Stimulated activated naive CD4-positive, alpha-beta T cell treated with Interleukin-2 at 50 U/mL for 16 hours (primary cell): ENCODE measurements around the gene PTPRD.
"Not testable (repeated sequence)": the region's sequence is repeated elsewhere in the genome, so short reads cannot be mapped to it uniquely, and the experiment has no call there.

Experiments
- DNase-seq: peaks from one replicate; lab custom pipeline; 2025; lab: John Stamatoyannopoulos, UW

The PTPRD gene

DNA sequence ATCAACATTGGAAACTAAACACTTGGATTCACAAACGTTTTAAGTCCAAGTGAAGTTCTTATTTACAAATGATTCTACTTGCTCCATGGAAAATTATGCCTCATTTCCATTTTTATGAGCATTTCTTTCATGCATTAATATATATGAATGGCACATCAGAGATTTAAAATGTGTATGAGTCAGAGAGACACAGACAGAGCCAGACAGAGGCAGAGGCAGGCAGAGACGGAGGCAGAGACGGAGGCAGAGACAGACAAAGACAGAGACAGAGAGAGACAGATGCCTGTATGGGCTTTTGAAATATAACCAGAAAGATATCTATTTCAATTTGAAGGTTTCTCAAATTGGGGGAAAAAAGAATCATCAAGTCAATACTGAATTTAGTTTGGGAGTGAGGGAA lies 649.0 kb downstream of the PTPRD start:
- DNase-seq, result no peak

DNA sequence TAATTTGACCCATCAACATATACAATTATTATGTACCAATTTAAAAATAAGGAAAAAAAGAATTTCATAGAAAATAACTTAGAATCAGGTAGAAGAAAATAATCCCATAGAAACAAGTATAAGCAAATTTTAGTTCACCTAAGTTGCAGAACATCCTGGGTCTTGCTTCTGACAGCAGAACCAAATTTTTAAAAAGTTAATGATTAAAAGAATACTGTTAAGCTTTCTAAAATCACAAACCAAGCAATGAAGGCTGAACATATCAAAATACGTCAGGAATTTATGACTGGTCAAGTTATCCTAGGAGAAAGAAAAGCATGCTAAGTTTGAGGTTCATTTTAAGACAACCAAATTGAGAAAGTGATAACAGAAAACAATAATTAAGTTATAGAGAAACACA lies 650.9 kb downstream of the PTPRD start:
- no peak for DNase-seq

DNA sequence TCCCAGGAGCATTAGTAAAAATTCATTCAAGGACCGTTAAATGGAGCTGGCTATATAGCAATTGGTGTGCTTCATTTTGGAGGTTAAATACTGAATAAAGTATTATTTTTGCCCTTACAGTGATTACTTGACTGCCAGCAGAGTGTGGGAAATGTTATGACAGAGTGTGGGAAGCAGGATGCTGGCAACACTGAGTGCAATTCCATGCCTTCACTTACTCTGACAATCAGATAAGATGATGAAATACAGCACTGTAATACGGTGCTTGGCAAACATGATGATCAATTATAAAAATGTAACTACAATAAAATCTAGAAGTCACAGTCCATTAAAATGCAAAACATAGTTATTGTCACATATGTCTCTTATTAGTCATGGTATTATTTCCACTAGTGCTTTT lies 651.3 kb downstream of the PTPRD start:
- DNase-seq, result no peak

DNA sequence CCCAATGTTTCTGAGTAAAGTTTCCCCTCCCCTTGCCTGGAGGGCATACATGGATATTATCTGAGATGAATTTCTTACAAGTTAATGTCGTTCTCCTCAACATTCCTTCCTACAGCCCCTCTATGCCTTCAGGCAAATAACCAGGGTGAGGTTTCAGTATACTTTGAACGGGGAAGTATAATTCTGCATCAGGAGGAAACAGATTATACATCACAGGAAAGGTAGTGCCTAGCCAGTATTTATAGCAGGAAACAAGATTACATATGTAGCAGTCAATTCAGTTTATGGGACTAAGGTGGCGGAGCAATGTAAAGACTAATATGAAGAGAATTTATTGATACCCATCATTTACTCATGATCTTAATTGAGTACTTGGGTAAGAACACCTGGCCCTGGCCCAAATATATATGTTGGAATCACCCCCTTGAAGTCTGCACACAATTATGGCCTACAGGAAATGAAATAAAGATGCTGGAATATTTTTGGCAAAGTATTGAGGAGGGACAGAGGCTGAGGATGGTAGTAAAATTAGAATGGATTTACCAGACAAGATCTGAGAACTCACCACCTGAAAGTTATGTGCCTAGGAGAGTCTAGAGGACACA lies 661.1 kb downstream of the PTPRD start:
- DNase-seq, result no peak

DNA sequence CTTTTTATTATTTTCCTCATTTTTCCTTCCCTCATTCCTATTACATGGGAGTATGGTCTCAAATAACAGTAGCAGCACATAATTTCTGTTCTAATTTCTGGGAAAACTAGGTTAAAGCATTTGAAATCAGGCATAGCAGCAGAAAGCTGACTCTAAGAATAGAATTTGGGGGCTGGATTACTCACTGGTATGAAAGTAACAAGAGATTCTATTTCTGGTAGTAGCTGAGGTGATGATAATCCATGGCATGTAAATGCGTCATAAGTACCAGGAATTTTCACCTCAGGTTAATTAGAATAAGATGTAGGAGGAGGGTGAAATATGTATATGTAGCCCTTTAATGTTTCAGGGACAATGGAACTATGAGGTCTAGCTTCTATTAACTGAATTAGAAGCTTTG lies 662.0 kb downstream of the PTPRD start:
- no peak for DNase-seq

DNA sequence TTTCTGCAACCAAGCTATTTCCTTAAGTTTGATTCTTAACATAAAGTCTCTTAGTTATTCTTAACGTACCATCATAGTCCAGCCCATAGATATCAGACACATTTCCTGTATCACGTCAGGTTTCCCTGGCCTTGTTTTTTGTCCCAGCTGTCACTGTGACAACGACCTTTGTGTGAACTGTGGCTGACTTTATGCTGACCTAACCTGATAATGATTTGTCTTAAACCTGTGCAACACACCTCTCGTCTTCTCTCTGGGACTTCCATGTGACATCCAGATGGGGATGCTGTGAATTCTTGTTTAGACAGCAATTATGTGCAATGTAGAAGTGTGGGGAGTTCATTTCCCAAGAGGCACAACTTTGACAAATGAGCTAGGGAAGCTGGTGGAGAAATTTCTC lies 662.8 kb downstream of the PTPRD start:
- no peak for DNase-seq

DNA sequence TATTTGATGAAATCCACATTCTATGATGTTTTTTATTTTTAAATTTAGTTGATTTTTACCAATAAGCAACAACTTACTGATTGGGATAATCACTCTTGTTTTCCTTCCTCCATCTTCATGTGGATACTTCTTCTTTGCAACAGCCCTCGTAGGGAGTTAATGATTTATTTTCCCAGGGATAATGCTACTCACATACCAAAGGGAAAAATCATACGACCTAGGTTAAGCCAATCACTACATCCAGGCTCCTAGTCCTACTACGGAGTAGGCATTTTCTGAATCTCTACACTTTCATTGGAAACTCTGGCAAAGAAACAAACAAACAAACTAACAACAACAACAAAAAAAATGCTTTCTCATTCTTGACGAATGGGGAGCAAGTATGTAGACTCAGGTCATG lies 663.4 kb downstream of the PTPRD start:
- no peak for DNase-seq

DNA sequence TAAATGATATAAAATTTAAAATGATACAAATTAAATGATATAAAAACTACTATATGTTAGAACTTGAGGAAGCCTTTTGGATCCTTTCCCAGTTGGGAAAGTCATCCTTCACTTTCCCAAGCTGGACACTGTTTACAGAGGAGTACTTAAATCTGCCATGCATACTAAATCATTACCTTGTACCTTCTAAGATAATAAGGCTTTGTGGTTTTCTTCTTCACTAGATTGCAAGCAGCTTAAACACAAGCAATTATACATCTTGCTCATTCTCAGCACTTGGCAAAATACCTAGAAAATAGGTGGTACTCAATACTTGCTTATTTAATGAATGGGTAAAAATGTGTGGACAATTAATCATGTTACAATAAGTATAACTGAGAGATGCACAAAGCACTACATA lies 666.8 kb downstream of the PTPRD start:
- no peak for DNase-seq

DNA sequence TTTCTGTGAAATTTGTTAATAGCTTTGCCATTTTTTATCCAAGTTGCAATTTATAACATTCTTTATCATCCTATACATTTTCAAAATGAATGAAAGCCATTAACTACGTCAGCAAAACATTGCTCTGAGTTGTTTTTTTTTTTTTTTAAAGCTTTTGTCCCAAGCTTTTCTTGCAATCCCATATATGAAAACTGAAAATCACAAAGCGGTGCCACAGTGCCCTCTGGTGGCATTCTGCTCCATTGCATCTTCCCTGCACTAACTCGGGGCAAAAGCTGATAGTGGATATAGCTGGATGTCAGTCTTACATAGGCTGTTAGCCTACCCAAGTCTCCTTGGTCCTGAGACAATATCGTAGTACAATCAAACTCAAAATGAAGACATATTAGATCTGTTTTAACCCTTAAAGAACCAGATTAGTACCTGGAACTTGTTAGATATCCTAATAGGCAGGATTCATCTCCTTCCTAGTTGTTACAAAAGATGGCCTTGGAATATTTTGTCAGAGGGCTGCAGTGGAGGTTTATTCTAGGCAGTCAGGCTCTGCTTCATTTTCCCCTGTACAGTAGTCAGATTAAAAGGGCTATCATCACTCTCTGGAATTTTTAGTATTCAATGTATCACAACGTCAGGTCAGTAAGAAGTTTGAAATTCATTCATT lies 669.9 kb downstream of the PTPRD start:
- DNase-seq, result peak; percentile 2

DNA sequence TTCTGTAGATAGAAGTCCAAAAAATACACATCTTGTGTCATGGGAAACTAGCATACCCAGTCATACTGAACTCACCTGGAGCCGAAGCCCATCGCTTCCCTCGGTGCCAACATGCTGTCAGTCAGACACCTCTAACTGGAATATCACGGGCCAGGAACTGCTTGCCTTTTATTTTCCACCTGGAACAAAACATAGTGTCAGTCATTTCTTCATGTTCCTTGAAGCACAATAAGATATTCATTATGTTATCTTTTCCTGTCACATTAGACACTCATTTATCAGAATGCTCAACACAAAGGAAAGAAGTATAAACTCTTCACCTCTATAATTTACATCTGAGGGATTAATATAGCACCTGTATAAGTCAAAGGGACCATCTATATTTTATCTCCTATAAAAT lies 674.4 kb downstream of the PTPRD start:
- DNase-seq, result no peak

DNA sequence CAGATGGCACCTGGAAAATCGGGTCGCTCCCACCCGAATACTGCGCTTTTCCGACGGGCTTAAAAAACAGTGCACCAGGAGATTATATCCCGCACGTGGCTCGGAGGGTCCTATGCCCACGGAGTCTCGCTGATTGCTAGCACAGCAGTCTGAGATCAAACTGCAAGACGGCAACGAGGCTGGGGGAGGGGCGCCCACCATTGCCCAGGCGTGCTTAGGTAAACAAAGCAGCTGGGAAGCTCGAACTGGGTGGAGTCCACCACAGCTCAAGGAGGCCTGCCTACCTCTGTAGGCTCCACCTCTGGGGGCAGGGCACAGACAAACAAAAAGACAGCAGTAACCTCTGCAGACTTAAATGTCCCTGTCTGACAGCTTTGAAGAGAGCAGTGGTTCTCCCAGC lies 681.3 kb downstream of the PTPRD start:
- not testable (repeated sequence) for DNase-seq

DNA sequence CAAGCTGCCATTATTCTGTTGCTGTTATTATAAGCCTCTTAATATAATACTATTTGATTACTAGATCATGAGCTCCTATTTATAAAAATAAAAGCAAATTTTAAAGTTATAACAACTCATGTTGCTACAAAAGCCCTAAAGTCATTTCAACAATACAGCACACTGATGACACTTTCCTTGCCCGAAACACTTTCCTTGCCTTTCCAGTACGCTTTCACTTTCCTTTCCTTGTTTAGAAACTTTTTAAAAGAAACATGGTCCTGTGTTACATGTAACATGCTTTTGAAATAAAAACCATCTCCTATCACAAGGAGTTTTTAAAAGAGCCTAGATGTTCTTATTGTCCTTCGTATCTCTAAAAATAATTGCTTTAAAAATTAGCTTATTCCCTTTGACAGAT lies 688.4 kb downstream of the PTPRD start:
- DNase-seq, result no peak

DNA sequence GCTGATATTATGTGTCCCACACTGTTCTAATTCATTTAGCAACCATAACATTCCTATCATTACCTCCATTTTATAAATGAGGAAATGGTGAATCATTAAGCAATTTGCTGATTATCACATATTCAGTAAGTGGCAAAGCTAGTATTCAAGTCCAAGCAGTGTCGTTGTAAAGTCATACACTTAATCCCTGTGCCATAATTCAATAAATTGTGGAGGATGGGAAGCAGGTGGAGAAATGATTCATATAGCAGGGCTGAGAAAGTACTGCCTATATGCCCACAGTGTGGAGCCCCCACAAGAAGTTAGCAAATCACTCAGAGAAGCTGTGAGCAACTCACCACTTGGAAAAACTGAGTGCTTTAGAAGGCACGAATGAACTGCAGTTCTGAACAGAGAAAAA lies 691.0 kb downstream of the PTPRD start:
- no peak for DNase-seq

DNA sequence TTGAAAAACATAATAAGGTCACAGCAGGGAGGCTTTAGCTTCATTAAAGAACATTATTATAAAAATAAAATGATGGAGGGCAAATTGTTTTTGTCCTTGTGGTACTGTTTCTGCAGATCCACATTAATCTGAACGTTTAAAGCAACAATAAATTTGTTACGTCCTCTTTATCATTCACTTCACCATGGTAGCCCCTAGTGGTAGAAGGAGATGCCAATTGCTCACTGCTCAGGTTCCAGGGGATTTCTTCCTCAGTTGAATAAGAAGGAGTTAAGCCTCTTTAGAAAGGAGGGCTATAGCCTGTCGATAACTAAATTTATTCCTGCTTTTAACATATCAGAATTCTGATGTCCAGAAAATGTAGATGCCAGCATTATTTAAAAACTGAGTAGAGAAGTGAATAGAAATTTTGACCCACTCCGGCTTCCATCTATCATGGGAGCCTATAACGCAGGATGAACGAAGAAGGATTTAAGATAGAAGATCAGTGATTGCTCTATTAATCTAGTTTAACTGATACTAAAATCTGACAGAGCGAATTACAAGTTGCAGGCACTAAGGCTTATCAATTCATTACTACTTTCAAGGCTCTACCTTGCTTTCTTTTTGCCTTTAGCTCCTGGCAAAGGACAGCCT lies 692.3 kb downstream of the PTPRD start:
- no peak for DNase-seq

DNA sequence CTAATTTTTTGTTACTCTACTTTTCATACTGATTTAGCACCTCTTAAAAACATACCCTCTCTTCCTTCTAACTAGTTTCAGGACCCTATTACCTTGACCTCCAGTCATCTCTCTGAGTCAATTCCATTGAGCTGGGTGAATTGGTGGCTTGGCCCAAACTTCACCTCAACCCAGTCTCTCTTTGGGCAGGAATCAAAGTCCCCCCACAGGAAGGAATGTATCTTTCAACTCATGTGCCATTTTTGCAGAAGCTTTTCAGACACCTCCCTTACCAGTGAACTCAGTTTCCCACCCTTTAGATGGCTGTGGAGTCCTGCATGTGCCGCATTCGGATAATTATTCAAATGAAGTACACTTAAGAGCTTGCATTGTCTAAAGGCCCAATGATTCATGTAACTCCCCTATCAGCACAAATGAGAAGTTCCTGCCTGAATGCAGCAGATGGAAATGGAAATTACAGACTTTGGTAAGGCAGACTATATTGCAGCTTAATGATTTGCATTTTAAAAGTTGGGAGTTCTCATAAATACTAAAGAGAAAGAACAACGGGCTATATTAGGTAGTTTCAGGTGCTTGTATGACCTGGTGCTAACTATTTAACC lies 693.5 kb downstream of the PTPRD start:
- no peak for DNase-seq

DNA sequence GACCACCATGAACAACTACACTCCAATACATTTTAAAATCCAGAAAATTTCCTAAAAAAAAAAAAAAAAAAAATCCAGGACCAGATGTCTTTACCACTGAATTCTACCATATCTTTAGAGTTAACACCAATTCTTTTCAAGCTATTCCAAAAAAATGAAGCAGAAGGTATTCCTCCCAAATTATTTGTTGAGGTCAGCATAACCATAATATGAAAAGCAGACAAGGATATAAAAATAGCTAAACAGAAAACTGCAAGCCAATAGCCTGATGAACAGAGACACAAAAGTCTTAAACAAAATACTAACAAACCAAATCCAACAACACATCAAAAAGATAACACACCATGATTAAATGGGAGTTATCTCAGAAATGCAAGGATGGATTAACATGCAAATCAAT lies 695.4 kb downstream of the PTPRD start:
- no peak for DNase-seq

DNA sequence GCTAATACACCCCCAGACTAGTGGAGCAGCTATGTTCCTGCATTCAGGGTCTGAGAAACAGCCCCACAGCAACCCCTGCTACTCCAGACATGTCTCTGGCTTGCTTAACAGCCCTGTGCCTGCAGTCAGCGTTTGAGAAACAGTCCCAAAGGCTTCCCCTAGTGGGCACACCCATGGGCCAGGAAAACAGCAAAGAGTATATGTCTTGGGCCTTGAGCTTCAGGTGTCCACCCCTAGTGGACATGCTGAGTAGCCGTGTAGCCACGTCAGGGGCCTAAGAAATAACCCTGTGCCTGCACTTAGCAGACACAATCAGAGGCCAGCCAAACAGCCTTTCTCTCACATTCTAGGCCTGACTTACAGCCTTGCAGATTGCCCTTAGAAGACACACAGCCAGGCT lies 698.6 kb downstream of the PTPRD start:
- no peak for DNase-seq

DNA sequence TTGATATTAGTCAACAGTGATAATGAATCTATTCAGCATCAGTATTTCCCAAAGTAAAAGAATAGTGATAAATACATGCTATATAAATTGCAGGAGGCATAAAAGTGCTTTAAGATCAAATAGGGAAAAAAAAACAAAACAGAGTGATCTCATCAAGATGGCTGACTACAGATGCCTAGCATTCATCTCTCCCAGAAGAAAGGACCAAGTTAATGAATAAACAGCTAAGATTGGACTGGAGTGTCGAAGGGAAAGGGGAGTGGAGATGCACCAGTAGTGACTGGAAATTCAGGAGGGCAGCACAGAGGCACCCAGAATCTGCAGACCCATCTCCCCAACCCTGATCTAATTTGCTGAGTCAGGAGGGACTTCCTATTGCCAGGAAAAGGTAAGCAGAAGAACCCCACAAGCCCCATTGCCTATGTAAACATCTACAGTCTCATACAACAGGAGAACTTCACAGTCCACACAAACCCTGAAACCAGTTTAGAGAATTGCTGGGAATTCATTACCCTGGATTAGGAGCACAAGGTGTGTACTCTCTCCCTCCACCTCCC lies 699.4 kb downstream of the PTPRD start:
- no peak for DNase-seq

DNA sequence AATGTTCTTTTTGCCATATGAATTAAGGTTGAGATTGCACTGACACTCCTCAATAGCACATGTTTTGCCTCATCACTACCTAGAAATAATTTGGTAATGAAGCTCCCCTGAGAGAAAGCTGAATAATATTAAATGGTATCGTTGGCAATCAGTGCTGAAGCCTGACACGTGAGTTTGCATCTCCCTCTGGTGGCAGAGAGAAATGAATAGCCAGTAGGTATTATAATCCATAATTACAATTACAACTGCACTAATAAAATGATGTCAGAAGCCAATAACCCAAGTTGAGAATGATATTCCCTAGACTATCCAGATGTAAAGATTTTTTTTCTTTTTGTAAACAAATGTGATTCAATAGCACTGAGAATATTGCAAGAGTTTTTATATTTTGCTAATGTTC lies 700.3 kb downstream of the PTPRD start:
- no peak for DNase-seq

DNA sequence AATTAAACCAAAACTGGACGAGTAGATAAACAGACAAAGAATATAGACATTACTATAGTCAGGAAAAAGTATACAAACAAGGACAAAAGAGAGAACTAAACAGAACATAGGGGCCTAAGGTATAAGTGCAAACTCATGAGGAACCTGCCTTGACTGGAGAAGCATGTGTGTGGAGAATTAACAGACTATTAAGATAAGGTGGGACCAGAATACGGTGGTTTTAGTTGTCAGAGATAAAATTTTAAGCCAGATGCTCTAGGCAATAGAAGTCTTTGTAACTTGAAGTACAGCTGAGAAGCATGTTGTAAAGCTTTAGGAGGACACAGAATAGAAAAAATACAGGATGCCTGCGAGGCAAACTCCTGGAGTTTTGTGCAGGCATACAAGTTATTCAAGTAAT lies 707.1 kb downstream of the PTPRD start:
- DNase-seq, result no peak

DNA sequence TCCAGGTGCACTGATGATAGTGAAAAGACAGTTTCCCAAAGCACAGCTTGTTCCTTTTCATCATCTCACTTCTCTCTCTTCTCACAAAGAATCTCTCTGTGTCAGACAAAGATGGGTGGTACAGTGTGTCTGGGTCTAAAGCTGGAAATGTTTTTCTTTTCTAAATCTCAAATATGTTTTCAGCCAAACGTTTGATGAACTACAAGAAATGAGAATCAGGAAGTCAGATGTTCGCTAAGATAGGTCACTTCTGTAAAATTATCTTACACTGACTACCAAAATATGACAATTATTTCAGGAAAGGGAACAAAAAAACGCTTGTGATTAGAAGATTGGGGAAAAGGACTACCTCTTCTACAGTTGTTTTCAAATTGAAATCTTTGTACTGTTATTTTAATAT lies 708.8 kb downstream of the PTPRD start:
- DNase-seq, result no peak

DNA sequence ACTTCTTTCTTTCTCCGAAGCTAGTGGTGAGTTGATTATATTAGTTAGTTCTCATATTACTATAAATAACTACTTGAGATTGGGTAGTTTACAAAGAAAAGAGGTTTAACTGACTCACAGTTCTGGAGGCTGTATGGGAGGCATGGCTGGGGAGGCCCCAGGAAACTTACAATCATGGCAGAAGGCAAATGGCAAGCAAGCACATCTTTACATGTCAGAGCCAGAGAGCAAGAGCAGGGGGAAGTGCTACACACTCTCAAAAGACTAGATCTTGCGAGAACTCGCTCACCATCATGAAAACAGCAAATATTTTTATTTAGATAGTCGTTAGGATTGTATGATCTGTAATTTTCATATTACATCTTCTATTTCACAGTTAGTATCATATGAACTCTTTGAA lies 711.2 kb downstream of the PTPRD start:
- DNase-seq, result no peak

DNA sequence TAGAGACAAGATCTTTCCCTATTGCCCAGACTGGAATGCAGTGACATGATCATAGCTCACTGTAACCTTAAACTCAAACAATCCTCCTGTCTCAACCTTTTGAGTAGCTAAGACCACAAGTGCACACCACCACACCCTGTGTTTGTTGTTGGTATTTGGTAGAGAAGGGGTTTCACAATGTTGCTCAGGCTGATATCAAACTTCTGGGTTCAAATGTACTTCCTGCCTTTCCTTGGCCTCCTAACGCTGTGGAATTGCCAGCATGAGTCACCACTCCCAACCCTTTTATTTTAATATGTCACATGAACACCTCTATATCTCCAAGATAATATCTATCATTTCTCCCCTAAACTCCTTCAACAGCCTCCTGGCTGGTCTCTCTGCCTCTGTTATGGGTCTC lies 719.0 kb downstream of the PTPRD start:
- no peak for DNase-seq
